ENCODE data around the gene GH1.

DNA sequence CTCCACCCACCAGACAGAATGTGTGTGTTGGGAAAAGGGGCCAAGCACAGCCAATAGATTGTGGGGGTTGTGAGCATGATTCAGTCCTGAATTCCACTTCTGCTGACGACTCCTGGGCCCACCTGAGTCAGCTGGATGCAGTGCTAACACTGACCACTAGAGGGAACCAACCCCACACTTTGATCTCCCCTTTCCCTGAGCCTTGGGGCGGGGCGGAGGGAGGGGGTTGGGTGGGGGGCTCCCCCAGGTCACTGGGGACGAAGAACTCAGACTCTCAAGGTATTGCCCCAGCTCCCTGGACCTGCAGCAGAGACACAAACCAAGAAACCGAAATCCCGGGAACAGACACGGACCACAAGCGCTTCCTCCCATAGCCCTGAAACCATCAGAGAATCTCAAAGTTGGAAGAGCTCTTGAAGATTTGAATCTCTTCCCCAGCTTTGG is 7.0 kb downstream of the GH1 start:
- TF ChIP-seq, protein P1, sequence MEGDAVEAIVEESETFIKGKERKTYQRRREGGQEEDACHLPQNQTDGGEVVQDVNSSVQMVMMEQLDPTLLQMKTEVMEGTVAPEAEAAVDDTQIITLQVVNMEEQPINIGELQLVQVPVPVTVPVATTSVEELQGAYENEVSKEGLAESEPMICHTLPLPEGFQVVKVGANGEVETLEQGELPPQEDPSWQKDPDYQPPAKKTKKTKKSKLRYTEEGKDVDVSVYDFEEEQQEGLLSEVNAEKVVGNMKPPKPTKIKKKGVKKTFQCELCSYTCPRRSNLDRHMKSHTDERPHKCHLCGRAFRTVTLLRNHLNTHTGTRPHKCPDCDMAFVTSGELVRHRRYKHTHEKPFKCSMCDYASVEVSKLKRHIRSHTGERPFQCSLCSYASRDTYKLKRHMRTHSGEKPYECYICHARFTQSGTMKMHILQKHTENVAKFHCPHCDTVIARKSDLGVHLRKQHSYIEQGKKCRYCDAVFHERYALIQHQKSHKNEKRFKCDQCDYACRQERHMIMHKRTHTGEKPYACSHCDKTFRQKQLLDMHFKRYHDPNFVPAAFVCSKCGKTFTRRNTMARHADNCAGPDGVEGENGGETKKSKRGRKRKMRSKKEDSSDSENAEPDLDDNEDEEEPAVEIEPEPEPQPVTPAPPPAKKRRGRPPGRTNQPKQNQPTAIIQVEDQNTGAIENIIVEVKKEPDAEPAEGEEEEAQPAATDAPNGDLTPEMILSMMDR (IDR thresholded peaks at IDR 0.05), result peak; percentile 43 to 92 (median 88)
- TF ChIP-seq POLR2A (IDR thresholded peaks at IDR 0.05) (no peak), POLR2AphosphoS5 (IDR thresholded peaks at IDR 0.05) (no peak)

Data from transverse colon (tissue), 4 donors.